Thoracic aorta (tissue), 2 donors: Measurements from ENCODE around the gene ANXA6. TPM values are rescaled to one million over a fixed set of nuclear protein-coding genes. Genes with fewer than 3 reads are reported as not detected.

Experiments
- ATAC-seq: fragments of 150-250 bp; one replicate; pipeline ENCODE4 v1.8.0; 2017; ENCODE audit warnings: low read depth; ENCODE audit not compliant: insufficient number of reproducible peaks, low FRiP score
- DNase-seq: peaks from one replicate; pipeline ENCODE4 v3.0.0-alpha.2; 2020; ENCODE audit warnings: low spot score
- H3K27ac ChIP-seq, 2 donors: fragments of 200-600 bp; sonication (generic); 1 replicate in 1 of 2; 2 replicates in 1 of 2; pipeline ENCODE4 v1.5.1; 2016; ENCODE audit warnings: mild to moderate bottlenecking in 2 of 2, moderate library complexity in 2 of 2
- H3K27me3 ChIP-seq: fragments of 200-600 bp; sonication (generic); replicated peaks from 2 replicates; pipeline ENCODE4 v1.6.0; 2016; ENCODE audit warnings: mild to moderate bottlenecking; ENCODE audit not compliant: insufficient read depth
- H3K36me3 ChIP-seq: fragments of 200-600 bp; sonication (generic); one replicate; pipeline ENCODE4 v1.5.1; 2016
- H3K4me1 ChIP-seq, 2 donors: fragments of 200-600 bp; sonication (generic); 1 replicate in 1 of 2; 2 replicates in 1 of 2; pipeline versions ENCODE4 v1.5.1 to v1.6.0; 2016; ENCODE audit warnings: low read depth in 2 of 2, mild to moderate bottlenecking in 1 of 2; ENCODE audit not compliant: control insufficient read depth in 1 of 2
- H3K4me3 ChIP-seq: fragments of 200-600 bp; sonication (generic); 2 replicates; pipeline ENCODE4 v1.5.1; 2016; ENCODE audit warnings: mild to moderate bottlenecking
- H3K9me3 ChIP-seq: fragments of 200-600 bp; sonication (generic); 2 replicates; pipeline ENCODE4 v1.5.1; 2016
- CTCF ChIP-seq: fragments of 200-600 bp; sonication (generic); IDR thresholded peaks from one replicate; pipeline ENCODE4 v1.5.1; 2019; ENCODE audit warnings: antibody characterized with exemption
- total RNA-seq, 2 donors: library from RNA; depleted of rRNA; stranded (reverse); fragments of >200 nt; gene quantifications; one replicate each; pipeline versions ENCODE4 v1.1.0 to v1.2.3, GENCODE V29; 2016

The ANXA6 gene
- total RNA-seq, 2 donors from 2014 or later: 207 to 349 TPM

- no peak for DNase-seq
Observed at GRCh38 chr5:151054709-151055108, 102.9 kb downstream of the ANXA6 start.

GRCh38 chr5:151053796-151054462, 103.7 kb downstream of the ANXA6 start:
- DNase-seq (no peak), ATAC-seq (no peak)
- Histone ChIP-seq H3K9me3 (no peaks in the 10 kb centered on the region), H3K4me3 (no peak overlapping the region), H3K27ac (no peak overlapping the region), H3K36me3 (peaks cover 52% of the 10 kb centered on the region), H3K27me3 (no peaks in the 10 kb centered on the region), H3K4me1 (peaks cover 0 to 10% of the 10 kb centered on the region in 2 donors)
- TF ChIP-seq CTCF: no peak

More at GRCh38 chr5:151054709-151055108, 102.9 kb downstream of the ANXA6 start:
- peaks cover 0 to 16% of the 10 kb centered on the region in 2 donors for H3K4me1 ChIP-seq
- H3K27me3 ChIP-seq: no peaks in the 10 kb centered on the region
- TF ChIP-seq CTCF: no peak
- H3K27ac ChIP-seq: no peak overlapping the region
- no peaks in the 10 kb centered on the region for H3K9me3 ChIP-seq
- ATAC-seq: no peak
- H3K36me3 ChIP-seq: peaks cover 51% of the 10 kb centered on the region
- no peak overlapping the region for H3K4me3 ChIP-seq

DNA sequence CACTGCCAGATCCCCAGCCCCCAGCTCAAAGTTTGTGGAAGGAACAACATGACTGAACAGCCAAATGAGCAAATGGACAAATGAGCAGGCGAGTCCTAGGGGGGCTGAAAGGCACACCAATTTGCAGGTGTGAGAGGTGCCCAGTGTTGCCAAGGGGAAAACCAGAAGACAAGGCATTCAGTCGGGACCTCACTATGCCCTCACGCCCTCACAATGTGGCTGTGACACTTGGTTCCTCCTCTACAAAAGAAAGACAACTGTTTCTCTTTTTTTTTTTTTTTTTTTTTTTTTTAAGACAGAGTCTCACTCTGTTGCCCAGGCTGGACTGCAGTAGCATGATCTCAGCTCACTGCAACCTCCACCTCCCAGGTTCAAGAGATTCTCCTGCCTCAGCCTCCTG, 104.7 kb downstream of the ANXA6 start:
- Histone ChIP-seq H3K27me3 (no peaks in the 10 kb centered on the region), H3K36me3 (peaks cover 56% of the 10 kb centered on the region)

DNA sequence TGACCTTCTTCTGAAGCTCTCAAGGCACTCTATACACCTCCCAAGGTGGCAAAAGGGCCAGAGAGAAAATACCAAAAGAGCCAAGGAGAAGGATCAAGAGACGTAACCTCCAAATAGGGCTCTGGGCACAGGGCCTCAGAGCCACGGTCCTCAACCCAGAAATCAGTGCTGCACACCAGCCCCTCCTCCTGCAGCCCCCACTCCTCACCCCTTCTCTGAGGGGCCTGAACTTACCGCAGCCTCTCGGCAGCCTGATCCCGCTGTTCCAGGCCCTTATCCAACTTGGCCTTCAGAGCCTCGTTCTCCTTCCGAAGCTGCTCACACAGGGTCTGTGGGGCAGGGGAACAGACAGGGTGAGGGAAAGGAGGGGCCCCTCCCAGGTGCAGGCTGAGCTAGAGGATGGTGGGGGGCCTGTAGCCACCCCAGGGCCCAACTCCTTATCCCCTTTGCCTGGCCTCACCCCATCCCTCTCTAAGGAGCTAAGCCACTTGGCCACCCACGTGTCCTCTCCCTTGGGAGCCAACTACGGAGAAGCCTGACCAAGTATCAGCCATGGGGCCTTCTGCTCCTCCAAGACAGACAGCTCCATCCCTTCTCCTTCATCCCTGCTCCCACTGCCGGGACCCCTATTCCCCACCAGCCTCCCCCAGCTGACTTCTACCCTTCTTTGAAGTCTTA, 105.5 kb downstream of the ANXA6 start:
- Histone ChIP-seq H3K9me3 (no peaks in the 10 kb centered on the region), H3K27me3 (no peaks in the 10 kb centered on the region), H3K36me3 (peaks cover 61% of the 10 kb centered on the region), H3K27ac (peak overlapping the region in 1 of 2 donors; percentile 37), H3K4me3 (no peak overlapping the region), H3K4me1 (peaks cover 0 to 10% of the 10 kb centered on the region in 2 donors)
- DNase-seq (no peak), ATAC-seq (no peak)
- TF ChIP-seq CTCF: no peak

More for the DNA sequence above, 104.7 kb downstream of the ANXA6 start:
- ATAC-seq (no peak), DNase-seq (no peak)
- H3K9me3 ChIP-seq: no peaks in the 10 kb centered on the region
- no peak for TF ChIP-seq CTCF
- peaks cover 0 to 10% of the 10 kb centered on the region in 2 donors for H3K4me1 ChIP-seq
- H3K4me3 ChIP-seq: no peak overlapping the region
- H3K27ac ChIP-seq: no peak overlapping the region

- H3K36me3 ChIP-seq: peaks cover 57% of the 10 kb centered on the region
- no peaks in the 10 kb centered on the region for H3K27me3 ChIP-seq
- no peaks in the 10 kb centered on the region for H3K9me3 ChIP-seq
- peaks cover 0 to 10% of the 10 kb centered on the region in 2 donors for H3K4me1 ChIP-seq
- TF ChIP-seq CTCF: peak; percentile 87
- no peak overlapping the region for H3K4me3 ChIP-seq
- DNase-seq (no peak), ATAC-seq (peak; percentile 61)
- peak overlapping the region in 1 of 2 donors; percentile 37 for H3K27ac ChIP-seq
Observed at GRCh38 chr5:151051066-151051930, 106.3 kb downstream of the ANXA6 start.
